K562 (cell line): ENCODE data around the gene PRKG1. TPM values are rescaled to one million over a fixed set of nuclear protein-coding genes. Genes with fewer than 3 reads are reported as not detected.

ENCODE experiments used
- ATAC-seq: fragments of 200-7000 bp; cut with Tn5 transposase; 3 replicates; pipeline ENCODE4 v1.9.1; 2020; ENCODE audit warnings: moderate library complexity
- BruUV-seq: library from RNA; stranded (reverse); fragments of 400-500 nt; replicated peaks from 2 replicates; lab custom pipeline; 2021; lab: Mats Ljungman, UMichigan
- CTCF ChIA-PET: fragments of 300-600 bp; formaldehyde crosslinking; extraction: SDS; loops from one replicate; lab custom pipeline; 2021; ENCODE audit warnings: low intra/inter-chr PET ratio; lab: Yijun Ruan, JAX
- POLR2A ChIA-PET: fragments of 300-600, 350-650 bp; sonication (Branson Sonifier 250); formaldehyde crosslinking; extraction: SDS; loops from one replicate; lab custom pipeline; 2021; ENCODE audit warnings: antibody characterized with exemption, inconsistent platforms; lab: Yijun Ruan, JAX
- DNase-seq, 4 experiments: peaks; one replicate each; pipeline versions ENCODE4 v3.0.0 to v3.0.0-alpha.2; 2011 to 2018; ENCODE audit warnings: low spot score in 3 of 4, mixed read lengths in 3 of 4; ENCODE audit errors: extremely low read depth in 1 of 4
- FAIRE-seq: peaks from 2 replicates; lab custom pipeline; 2011; peaks lifted over from hg19 to GRCh38; lab: Jason Lieb, UNC
- H2AFZ ChIP-seq: 2 replicates; pipeline ENCODE4 v1.6.0; 2011; ENCODE audit warnings: low read depth, low read length, control low read depth, inconsistent platforms
- H3K27ac ChIP-seq: fragments of 200-600 bp; 3 replicates; pipeline ENCODE4 v1.8.0; 2011; ENCODE audit warnings: low read depth, mild to moderate bottlenecking, control low read depth, inconsistent platforms, low read length, moderate library complexity, mixed read lengths; ENCODE audit errors: extremely low read depth
- H3K27me3 ChIP-seq, 2 experiments: fragments of 300-600 bp in 1 of 2; 2 replicates in 1 of 2; 3 replicates in 1 of 2; pipeline versions ENCODE4 v1.6.0 to v1.8.0; 2011; ENCODE audit warnings: inconsistent platforms in 2 of 2, low read length in 2 of 2, mild to moderate bottlenecking in 1 of 2, mixed read lengths in 1 of 2, moderate library complexity in 1 of 2; ENCODE audit not compliant: control insufficient read depth in 2 of 2, insufficient read depth in 2 of 2
- H3K36me3 ChIP-seq: fragments of 300-600 bp; 3 replicates; pipeline ENCODE4 v1.8.0; 2011; ENCODE audit warnings: mild to moderate bottlenecking, low read length, inconsistent platforms; ENCODE audit not compliant: control insufficient read depth, insufficient read depth
- H3K4me1 ChIP-seq, 2 experiments: fragments of 200-600 bp in 1 of 2; replicated peaks in 1 of 2; 2 replicates in 1 of 2; 3 replicates in 1 of 2; pipeline versions ENCODE4 v1.5.1 to v1.8.0; 2011; ENCODE audit warnings: inconsistent platforms in 2 of 2, low read length in 2 of 2, mild to moderate bottlenecking in 1 of 2, mixed read lengths in 1 of 2, moderate library complexity in 1 of 2; ENCODE audit not compliant: control insufficient read depth in 2 of 2, insufficient read depth in 2 of 2
- H3K4me2 ChIP-seq: 2 replicates; pipeline ENCODE4 v1.6.1; 2011; ENCODE audit warnings: low read length, control low read depth, inconsistent platforms, mixed read lengths; ENCODE audit not compliant: insufficient read depth
- H3K4me3 ChIP-seq: fragments of 200-600 bp; sonication (generic), shearing (Covaris generic); 2 replicates; pipeline ENCODE4 v1.5.1; 2016; ENCODE audit warnings: control low read depth, inconsistent platforms
- H3K79me2 ChIP-seq: fragments of 200-600 bp; 3 replicates; pipeline ENCODE4 v1.8.0; 2011; ENCODE audit warnings: low read length, inconsistent platforms; ENCODE audit not compliant: control insufficient read depth, insufficient read depth
- H3K9ac ChIP-seq, 2 experiments: 2 replicates each; pipeline versions ENCODE4 v1.6.0 to v1.6.1; 2011; ENCODE audit warnings: low read depth in 2 of 2, low read length in 2 of 2, control low read depth in 1 of 2, inconsistent platforms in 1 of 2, mild to moderate bottlenecking in 1 of 2, mixed read lengths in 1 of 2; ENCODE audit not compliant: insufficient read depth in 1 of 2
- H3K9me1 ChIP-seq: one replicate; pipeline ENCODE4 v1.6.0; 2011; ENCODE audit warnings: inconsistent platforms, mild to moderate bottlenecking, low read length, moderate library complexity; ENCODE audit not compliant: control insufficient read depth, insufficient read depth
- H3K9me3 ChIP-seq: replicated peaks from 2 replicates; pipeline ENCODE4 v1.5.1; 2011; ENCODE audit warnings: low read depth, low read length, inconsistent platforms; ENCODE audit not compliant: control insufficient read depth, insufficient read depth
- H4K20me1 ChIP-seq: replicated peaks from 2 replicates; pipeline ENCODE4 v1.6.1; 2011; ENCODE audit warnings: low read length, inconsistent platforms, mixed read lengths; ENCODE audit not compliant: control insufficient read depth, insufficient read depth
- E2F5 ChIP-seq: sonication (generic); formaldehyde crosslinking; IDR thresholded peaks from 2 replicates; pipeline ENCODE4 v1.8.0; 2022; ENCODE audit warnings: mild to moderate bottlenecking, missing genetic modification reagents
- HOXB6 ChIP-seq: fragments of 250-450 bp; sonication (Bioruptor Pico); IDR thresholded peaks from 2 replicates; pipeline ENCODE4 v1.5.1; 2022; ENCODE audit warnings: mild to moderate bottlenecking, borderline replicate concordance
- JUNB ChIP-seq: fragments of 450-650 bp; formaldehyde crosslinking; conservative IDR thresholded peaks from 2 replicates; pipeline ENCODE4 v1.4.0; 2020; ENCODE audit warnings: mild to moderate bottlenecking
- NUFIP1 ChIP-seq: fragments of 450-650 bp; IDR thresholded peaks from 2 replicates; pipeline ENCODE4 v1.6.1; 2018; ENCODE audit not compliant: partially characterized antibody
- PHB ChIP-seq: fragments of 250-450 bp; sonication (Bioruptor Pico); IDR thresholded peaks from 2 replicates; pipeline ENCODE4 v1.5.0; 2021
- PHB2 ChIP-seq: fragments of 450-650 bp; IDR thresholded peaks from 2 replicates; pipeline ENCODE4 v1.6.1; 2017; ENCODE audit warnings: low read depth
- SP1 ChIP-seq: sonication (generic); formaldehyde crosslinking; IDR thresholded peaks from 2 replicates; pipeline ENCODE4 v1.8.1; 2022; ENCODE audit warnings: mild to moderate bottlenecking, missing genetic modification reagents
- THRA ChIP-seq: fragments of 450-650 bp; IDR thresholded peaks from 2 replicates; pipeline ENCODE4 v1.6.1; 2017; ENCODE audit warnings: mild to moderate bottlenecking, moderate library complexity
- ZNF57 ChIP-seq: fragments of 450-650 bp; formaldehyde crosslinking; IDR thresholded peaks from 2 replicates; pipeline ENCODE4 v1.4.0; 2020; ENCODE audit warnings: mild to moderate bottlenecking, moderate library complexity
- WGBS: fragments of 100-300 bp; shearing (Covaris generic); methylation state at CpG from one replicate; pipeline ENCODE4 v1.1.6; 2016; ENCODE audit warnings: low coverage, mixed read lengths; ENCODE audit not compliant: insufficient coverage; ENCODE audit errors: missing lambda C conversion rate; 5-methylcytosine and 5-hydroxymethylcytosine counted together
- in situ Hi-C: fragments of 300-500 bp; cut with MboI; formaldehyde crosslinking; loops from 4 replicates; pipeline ENCODE4 v1.15.0; 2018; ENCODE audit warnings: inconsistent platforms, mixed read lengths
- intact Hi-C: fragments of 100-400 bp; cut with micrococcal nuclease; formaldehyde crosslinking; loops from 2 replicates; pipeline ENCODE4 v1.14.2; 2022
- polyA plus RNA-seq, 8 experiments: library from polyadenylated mRNA; depleted of rRNA in 4 of 8; stranded (reverse) in 5 of 8; unstranded in 3 of 8; fragments of >200 nt; fragmentation: Nextera tagmentation in 2 of 8; fragmentation: Illumina TruSeq in 1 of 8; extraction: Ambion mirVana in 2 of 8; extraction: Trizol in 1 of 8; gene quantifications; 2 replicates each; pipeline versions ENCODE4 v1.2.1 to v1.2.3, GENCODE V29; 2011 to 2014; ENCODE audit warnings: inconsistent platforms in 1 of 8, missing spikeins in 1 of 8
- total RNA-seq, 7 experiments: library from RNA; depleted of rRNA in 6 of 7; stranded (reverse); fragments of >200 nt in 6 of 7; fragmentation: Illumina TruSeq in 2 of 7; extraction: Trizol in 2 of 7; gene quantifications; 2 replicates each; pipeline versions ENCODE4 v1.2.1 to v1.2.3, GENCODE V29; 2011 to 2021; ENCODE audit warnings: low replicate concordance in 1 of 7

Gene PRKG1
- total and polyA plus RNA-seq, 9 of the 15 experiments (the other 6 are each of a cell fraction or from before 2014, with no cell fraction given): 0.22 TPM; not detected in 8

- no peak for TF ChIP-seq JUNB (CRISPR knock-in tag)
- no peak for TF ChIP-seq NUFIP1
- no peak for TF ChIP-seq THRA
Measured at GRCh38 chr10:51619365-51619764, 545.1 kb downstream of the PRKG1 start (continued).

GRCh38 chr10:51620131-51620530 is 545.8 kb downstream of the PRKG1 start:
- no peaks in the 10 kb centered on the region for H4K20me1 ChIP-seq
- no peak overlapping the region for H3K4me3 ChIP-seq
- ATAC-seq: no peak
- H3K79me2 ChIP-seq: no peaks in the 10 kb centered on the region
- H3K9me3 ChIP-seq: no peaks in the 10 kb centered on the region; the same call in 1 of the 2 replicates
- FAIRE-seq: no peak
- intact Hi-C loops (no loop called here), in situ Hi-C loops (no loop called here)
- 4% methylated on average over 1 of the region's 1 CpG for WGBS
- POLR2A ChIA-PET: no interaction called here
- no peaks in the 10 kb centered on the region for H3K9me1 ChIP-seq
- H3K4me2 ChIP-seq: no peak overlapping the region
- no peak overlapping the region for H2AFZ ChIP-seq
- no TSS peak for BruUV-seq
- no peak for DNase-seq
- CTCF ChIA-PET: no interaction called here
- no peaks in the 10 kb centered on the region for H3K4me1 ChIP-seq
- no peaks in the 10 kb centered on the region for H3K27me3 ChIP-seq
- H3K27ac ChIP-seq: no peak overlapping the region
- TF ChIP-seq SP1 (CRISPR knock-in tag) (no peak), PHB2 (no peak), PHB (CRISPR knock-in tag) (no peak), E2F5 (CRISPR knock-in tag) (no peak), ZNF57 (CRISPR knock-in tag) (no peak), HOXB6 (no peak)
- no peak overlapping the region for H3K9ac ChIP-seq
- no peaks in the 10 kb centered on the region for H3K36me3 ChIP-seq
